Gastroesophageal sphincter (tissue), 3 donors: ENCODE results near the gene IL15.

ENCODE experiments used
- CTCF ChIP-seq, 4 experiments: fragments of 200-600 bp in 2 of 4; fragments of 450-650 bp in 2 of 4; sonication (generic) in 1 of 4; IDR thresholded peaks; one replicate each; pipeline ENCODE4 v1.5.1; 2017 to 2019; ENCODE audit warnings: antibody characterized with exemption in 4 of 4, mild to moderate bottlenecking in 2 of 4, moderate library complexity in 2 of 4
- EP300 ChIP-seq: sonication (generic); formaldehyde crosslinking; IDR thresholded peaks from one replicate; pipeline ENCODE4 v1.6.1; 2017; ENCODE audit warnings: antibody characterized with exemption, mild to moderate bottlenecking
- POLR2A ChIP-seq, 2 donors: fragments of 450-650 bp; IDR thresholded peaks; one replicate each; pipeline ENCODE4 v1.6.1; 2017; ENCODE audit warnings: antibody characterized with exemption in 2 of 2, mild to moderate bottlenecking in 2 of 2, moderate library complexity in 1 of 2
- POLR2AphosphoS5 ChIP-seq: sonication (generic); formaldehyde crosslinking; IDR thresholded peaks from one replicate; pipeline ENCODE4 v1.6.1; 2017; ENCODE audit warnings: antibody characterized with exemption

- peak in 2 of 4 experiments; percentile 12 to 45 for TF ChIP-seq CTCF (IDR thresholded peaks at IDR 0.05)
- no peak for TF ChIP-seq POLR2A (IDR thresholded peaks at IDR 0.05)
- TF ChIP-seq EP300: no peak
- TF ChIP-seq POLR2AphosphoS5: peak; percentile 34
Observed at GRCh38 chr4:141654098-141654497, 17.7 kb downstream of the IL15 start.
